ENCODE measurements around the gene CELF1.

The CELF1 gene

DNA sequence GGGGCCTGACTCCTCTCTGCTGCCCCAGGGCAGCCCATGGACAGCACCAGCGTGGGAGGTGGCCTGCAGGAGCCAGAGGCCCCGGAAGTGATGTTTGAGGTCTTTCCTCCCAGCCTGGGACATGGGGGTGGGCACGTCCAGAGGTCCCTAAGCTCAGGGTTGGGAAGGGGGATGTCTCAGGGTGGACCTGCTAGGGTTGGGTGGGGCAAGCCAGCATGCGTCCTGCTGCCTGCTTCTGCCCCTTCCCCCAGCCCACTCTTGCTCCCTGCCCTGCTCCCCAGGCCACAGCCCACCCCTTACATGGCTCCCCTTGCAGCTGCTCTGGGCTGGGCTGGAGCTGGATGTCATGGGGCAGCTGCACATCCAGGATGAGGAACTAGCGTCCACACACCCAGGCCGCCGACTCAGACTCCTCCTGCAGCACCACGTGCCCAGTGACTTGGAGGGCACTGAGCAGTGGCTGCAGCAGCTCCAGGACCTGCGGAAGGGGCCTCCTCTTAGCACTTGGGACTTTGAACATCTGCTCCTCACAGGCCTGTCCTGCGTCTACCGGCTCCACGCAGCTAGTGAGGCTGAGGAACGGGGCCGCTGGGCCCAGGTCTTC is 34.9 kb upstream of the CELF1 start:
- TF ChIP-seq, protein P1, sequence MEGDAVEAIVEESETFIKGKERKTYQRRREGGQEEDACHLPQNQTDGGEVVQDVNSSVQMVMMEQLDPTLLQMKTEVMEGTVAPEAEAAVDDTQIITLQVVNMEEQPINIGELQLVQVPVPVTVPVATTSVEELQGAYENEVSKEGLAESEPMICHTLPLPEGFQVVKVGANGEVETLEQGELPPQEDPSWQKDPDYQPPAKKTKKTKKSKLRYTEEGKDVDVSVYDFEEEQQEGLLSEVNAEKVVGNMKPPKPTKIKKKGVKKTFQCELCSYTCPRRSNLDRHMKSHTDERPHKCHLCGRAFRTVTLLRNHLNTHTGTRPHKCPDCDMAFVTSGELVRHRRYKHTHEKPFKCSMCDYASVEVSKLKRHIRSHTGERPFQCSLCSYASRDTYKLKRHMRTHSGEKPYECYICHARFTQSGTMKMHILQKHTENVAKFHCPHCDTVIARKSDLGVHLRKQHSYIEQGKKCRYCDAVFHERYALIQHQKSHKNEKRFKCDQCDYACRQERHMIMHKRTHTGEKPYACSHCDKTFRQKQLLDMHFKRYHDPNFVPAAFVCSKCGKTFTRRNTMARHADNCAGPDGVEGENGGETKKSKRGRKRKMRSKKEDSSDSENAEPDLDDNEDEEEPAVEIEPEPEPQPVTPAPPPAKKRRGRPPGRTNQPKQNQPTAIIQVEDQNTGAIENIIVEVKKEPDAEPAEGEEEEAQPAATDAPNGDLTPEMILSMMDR (IDR thresholded peaks at IDR 0.05; ENCODE audit: control insufficient read depth, insufficient read depth, low read depth, low read length, missing control alignments), result no peak
- no peak overlapping the region for H3K4me3 ChIP-seq (ENCODE audit: control insufficient read depth, low read depth, low read length)
- DNase-seq (ENCODE audit: low read depth), result no peak

DNA sequence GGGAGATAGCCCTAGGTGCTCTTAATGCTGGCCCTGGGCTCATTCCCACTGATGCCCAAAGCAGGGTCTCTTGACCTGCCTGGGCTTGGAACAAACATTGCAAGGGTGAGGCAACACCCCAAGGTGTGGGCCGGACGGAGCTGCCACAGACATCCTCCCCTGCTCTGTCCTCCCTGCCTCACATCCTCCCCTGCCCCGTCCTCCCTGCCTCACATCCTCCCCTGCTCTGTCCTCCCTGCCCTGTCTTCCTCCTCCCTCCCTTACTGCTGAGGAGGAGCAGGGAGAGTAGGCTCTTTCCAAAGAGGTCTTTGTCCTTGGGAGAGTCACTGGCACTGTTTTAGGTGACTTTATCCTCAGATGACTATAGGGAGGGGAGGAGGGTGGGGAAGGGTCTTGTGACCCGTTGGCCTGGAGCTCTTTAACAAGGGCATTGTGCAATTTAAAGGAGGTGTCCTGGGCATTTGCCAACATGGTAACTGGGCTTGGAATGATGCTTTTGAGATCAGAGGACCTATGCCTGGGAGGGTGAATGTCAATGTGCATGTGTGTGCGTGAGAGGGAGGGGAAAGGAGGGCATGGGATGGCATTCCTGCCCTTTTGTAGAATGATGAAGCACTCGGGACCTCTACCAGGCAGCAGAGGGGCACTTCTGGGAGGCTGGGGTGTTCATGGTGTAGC is 34.2 kb upstream of the CELF1 start:
- H3K4me3 ChIP-seq (ENCODE audit: control insufficient read depth, low read depth, low read length), result no peak overlapping the region
- TF ChIP-seq, protein P1 (IDR thresholded peaks at IDR 0.05; ENCODE audit: control insufficient read depth, insufficient read depth, low read depth, low read length, missing control alignments), result no peak

DNA sequence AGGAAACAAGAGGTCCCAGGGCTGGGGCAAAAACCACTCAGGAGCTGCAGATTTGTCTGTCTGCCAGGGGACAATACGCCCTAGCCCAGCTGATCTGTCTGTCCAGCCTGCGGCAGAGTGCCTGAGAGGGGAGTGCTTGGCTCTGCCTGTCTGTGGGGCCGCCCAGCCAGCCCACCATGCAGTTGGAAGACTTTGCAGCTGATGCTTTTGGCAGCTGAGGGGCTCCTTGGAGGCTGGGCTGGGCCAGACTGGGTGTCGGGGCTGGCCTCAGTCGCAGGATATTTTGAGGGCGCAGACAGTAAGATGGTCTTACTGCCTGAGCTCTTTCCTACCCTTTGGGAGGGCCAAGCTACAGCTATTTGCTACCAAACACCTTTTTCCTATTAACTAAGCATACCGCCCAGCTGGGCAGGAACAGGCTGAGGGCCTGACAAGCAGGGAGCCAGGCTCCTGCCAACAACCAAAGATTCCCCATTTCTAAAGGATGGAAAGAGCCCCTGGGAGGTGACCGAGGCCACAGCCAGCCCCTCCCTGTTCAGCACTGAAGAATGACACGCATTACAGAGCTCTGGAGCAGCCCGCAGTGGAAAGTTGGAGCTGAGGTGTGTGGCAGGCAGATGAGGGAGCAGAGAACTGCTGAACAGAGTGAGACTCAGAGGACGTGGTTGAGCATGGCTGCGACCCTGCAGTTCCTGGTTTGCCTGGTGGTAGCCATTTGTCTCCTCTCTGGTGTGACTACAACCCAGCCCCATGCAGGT is 33.3 kb upstream of the CELF1 start, which contains the start of gene FAM180B:
FAM180B (plus strand) TSS at position 581 of the 758 bp plus-strand sequence; CDS start at position 672, 91 bp downstream.
- no peak for DNase-seq (ENCODE audit: low read depth)
- no peak within 1 kb of the TSS for H3K4me3 ChIP-seq (ENCODE audit: control insufficient read depth, low read depth, low read length)
- TF ChIP-seq, protein P1 (IDR thresholded peaks at IDR 0.05; ENCODE audit: control insufficient read depth, insufficient read depth, low read depth, low read length, missing control alignments), result no peak

More for the DNA sequence above, 34.2 kb upstream of the CELF1 start:
- DNase-seq (ENCODE audit: low read depth), result no peak

DNA sequence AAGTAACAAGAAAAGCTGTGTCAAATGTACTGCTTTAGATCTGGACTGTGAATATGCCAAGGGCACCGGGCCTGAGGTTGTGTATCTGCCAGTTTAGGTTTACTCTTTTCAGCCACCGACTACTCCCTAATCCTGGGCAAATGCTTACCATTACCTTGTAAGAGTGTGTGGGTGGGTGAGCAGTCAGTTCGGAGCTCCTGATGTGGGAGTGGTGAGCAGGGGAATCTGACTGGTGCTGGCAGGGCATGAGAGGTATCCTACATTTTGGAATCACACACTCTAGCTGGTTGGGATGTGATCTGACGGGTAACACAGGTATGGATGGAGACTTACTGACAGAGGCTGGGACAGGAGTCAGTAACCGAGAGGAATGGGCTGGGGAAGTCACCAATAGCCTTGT is 30.9 kb upstream of the CELF1 start:
- no peak overlapping the region for H3K4me3 ChIP-seq (ENCODE audit: control insufficient read depth, low read depth, low read length)
- TF ChIP-seq, protein P1 (IDR thresholded peaks at IDR 0.05; ENCODE audit: control insufficient read depth, insufficient read depth, low read depth, low read length, missing control alignments), result no peak
- no peak for DNase-seq (ENCODE audit: low read depth)

DNA sequence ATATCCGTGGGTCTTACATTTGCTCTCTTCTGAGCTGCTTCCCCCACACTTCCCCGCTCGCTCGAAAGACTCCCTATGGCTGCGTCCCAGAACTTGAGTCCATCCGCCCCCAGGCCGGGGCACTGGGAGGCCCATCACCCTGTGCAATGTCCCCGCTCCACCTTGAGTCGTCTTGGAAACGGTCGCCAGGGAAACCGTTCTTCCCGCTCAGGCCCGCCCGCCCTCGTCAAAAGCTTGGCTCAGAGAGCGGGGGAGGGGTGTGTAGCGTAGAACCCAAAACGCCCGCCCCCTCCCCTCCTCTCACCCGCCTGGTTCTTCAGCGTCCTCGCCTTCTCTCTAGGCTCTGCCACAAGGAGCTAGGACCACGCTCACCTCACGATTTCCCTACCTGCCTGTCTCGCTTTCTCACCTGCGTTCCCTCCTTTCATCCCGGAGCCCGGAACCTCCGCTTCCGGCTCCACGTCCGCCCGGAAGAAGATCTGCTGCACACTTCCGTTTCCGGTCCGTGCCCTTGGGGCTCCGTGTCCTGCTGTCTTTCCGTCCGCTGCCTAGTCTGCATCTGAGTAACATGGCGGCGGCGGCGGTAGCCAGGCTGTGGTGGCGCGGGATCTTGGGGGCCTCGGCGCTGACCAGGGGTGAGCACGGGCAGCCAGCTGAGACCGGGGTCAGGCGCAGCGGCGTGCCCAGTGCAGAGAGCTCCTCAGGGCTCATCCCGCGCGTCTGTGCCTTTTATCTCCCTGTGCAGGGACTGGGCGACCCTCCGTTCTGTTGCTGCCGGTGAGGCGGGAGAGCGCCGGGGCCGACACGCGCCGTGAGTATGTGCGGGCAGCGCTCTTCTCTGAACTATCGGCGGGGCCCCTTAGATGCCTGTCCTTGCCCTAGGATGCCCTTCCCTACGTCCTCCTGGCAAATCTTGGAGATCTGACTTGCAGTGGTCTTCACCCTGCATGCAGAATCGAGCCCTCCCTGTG is 25.9 kb upstream of the CELF1 start, which contains the start of the genes KBTBD4 and NDUFS3:
KBTBD4 (minus strand) TSS at position 447 of the 971 bp plus-strand sequence; CDS start at position 428, 19 bp downstream.
NDUFS3 (plus strand) TSS at position 551 of the 971 bp plus-strand sequence; CDS start at position 569, 18 bp downstream.
- peak within 1 kb of the TSS; percentile 84 for H3K4me3 ChIP-seq (ENCODE audit: control insufficient read depth, low read depth, low read length)
- peak; percentile 63 for DNase-seq (ENCODE audit: low read depth)
- TF ChIP-seq, protein P1 (IDR thresholded peaks at IDR 0.05; ENCODE audit: control insufficient read depth, insufficient read depth, low read depth, low read length, missing control alignments), result no peak

Data from AG09309 (cell line).